K562 (cell line): ENCODE data around the gene COX4I2. TPM values are rescaled to one million over a fixed set of nuclear protein-coding genes. Genes with fewer than 3 reads are reported as not detected.

Experiments
- ATAC-seq: fragments of 200-7000 bp; cut with Tn5 transposase; 3 replicates; pipeline ENCODE4 v1.9.1; 2020; ENCODE audit warnings: moderate library complexity
- BruUV-seq: library from RNA; stranded (reverse); fragments of 400-500 nt; replicated peaks from 2 replicates; lab custom pipeline; 2021; lab: Mats Ljungman, UMichigan
- CTCF ChIA-PET: fragments of 300-600 bp; formaldehyde crosslinking; extraction: SDS; loops from one replicate; lab custom pipeline; 2021; ENCODE audit warnings: low intra/inter-chr PET ratio; lab: Yijun Ruan, JAX
- POLR2A ChIA-PET: fragments of 300-600, 350-650 bp; sonication (Branson Sonifier 250); formaldehyde crosslinking; extraction: SDS; loops from one replicate; lab custom pipeline; 2021; ENCODE audit warnings: antibody characterized with exemption, inconsistent platforms; lab: Yijun Ruan, JAX
- DNase-seq, 4 experiments: peaks; one replicate each; pipeline versions ENCODE4 v3.0.0 to v3.0.0-alpha.2; 2011 to 2018; ENCODE audit warnings: low spot score in 3 of 4, mixed read lengths in 3 of 4; ENCODE audit errors: extremely low read depth in 1 of 4
- FAIRE-seq: peaks from 2 replicates; lab custom pipeline; 2011; peaks lifted over from hg19 to GRCh38; lab: Jason Lieb, UNC
- H2AFZ ChIP-seq: 2 replicates; pipeline ENCODE4 v1.6.0; 2011; ENCODE audit warnings: low read depth, low read length, control low read depth, inconsistent platforms
- H3K27ac ChIP-seq: fragments of 200-600 bp; 3 replicates; pipeline ENCODE4 v1.8.0; 2011; ENCODE audit warnings: low read depth, mild to moderate bottlenecking, control low read depth, inconsistent platforms, low read length, moderate library complexity, mixed read lengths; ENCODE audit errors: extremely low read depth
- H3K27me3 ChIP-seq, 2 experiments: fragments of 300-600 bp in 1 of 2; 2 replicates in 1 of 2; 3 replicates in 1 of 2; pipeline versions ENCODE4 v1.6.0 to v1.8.0; 2011; ENCODE audit warnings: inconsistent platforms in 2 of 2, low read length in 2 of 2, mild to moderate bottlenecking in 1 of 2, mixed read lengths in 1 of 2, moderate library complexity in 1 of 2; ENCODE audit not compliant: control insufficient read depth in 2 of 2, insufficient read depth in 2 of 2
- H3K36me3 ChIP-seq: fragments of 300-600 bp; 3 replicates; pipeline ENCODE4 v1.8.0; 2011; ENCODE audit warnings: mild to moderate bottlenecking, low read length, inconsistent platforms; ENCODE audit not compliant: control insufficient read depth, insufficient read depth
- H3K4me1 ChIP-seq, 2 experiments: fragments of 200-600 bp in 1 of 2; replicated peaks in 1 of 2; 2 replicates in 1 of 2; 3 replicates in 1 of 2; pipeline versions ENCODE4 v1.5.1 to v1.8.0; 2011; ENCODE audit warnings: inconsistent platforms in 2 of 2, low read length in 2 of 2, mild to moderate bottlenecking in 1 of 2, mixed read lengths in 1 of 2, moderate library complexity in 1 of 2; ENCODE audit not compliant: control insufficient read depth in 2 of 2, insufficient read depth in 2 of 2
- H3K4me2 ChIP-seq: 2 replicates; pipeline ENCODE4 v1.6.1; 2011; ENCODE audit warnings: low read length, control low read depth, inconsistent platforms, mixed read lengths; ENCODE audit not compliant: insufficient read depth
- H3K4me3 ChIP-seq: fragments of 200-600 bp; sonication (generic), shearing (Covaris generic); 2 replicates; pipeline ENCODE4 v1.5.1; 2016; ENCODE audit warnings: control low read depth, inconsistent platforms
- H3K79me2 ChIP-seq: fragments of 200-600 bp; 3 replicates; pipeline ENCODE4 v1.8.0; 2011; ENCODE audit warnings: low read length, inconsistent platforms; ENCODE audit not compliant: control insufficient read depth, insufficient read depth
- H3K9ac ChIP-seq, 2 experiments: 2 replicates each; pipeline versions ENCODE4 v1.6.0 to v1.6.1; 2011; ENCODE audit warnings: low read depth in 2 of 2, low read length in 2 of 2, control low read depth in 1 of 2, inconsistent platforms in 1 of 2, mild to moderate bottlenecking in 1 of 2, mixed read lengths in 1 of 2; ENCODE audit not compliant: insufficient read depth in 1 of 2
- H3K9me1 ChIP-seq: one replicate; pipeline ENCODE4 v1.6.0; 2011; ENCODE audit warnings: inconsistent platforms, mild to moderate bottlenecking, low read length, moderate library complexity; ENCODE audit not compliant: control insufficient read depth, insufficient read depth
- H3K9me3 ChIP-seq: replicated peaks from 2 replicates; pipeline ENCODE4 v1.5.1; 2011; ENCODE audit warnings: low read depth, low read length, inconsistent platforms; ENCODE audit not compliant: control insufficient read depth, insufficient read depth
- H4K20me1 ChIP-seq: replicated peaks from 2 replicates; pipeline ENCODE4 v1.6.1; 2011; ENCODE audit warnings: low read length, inconsistent platforms, mixed read lengths; ENCODE audit not compliant: control insufficient read depth, insufficient read depth
- DNMT1 ChIP-seq: fragments of 450-650 bp; IDR thresholded peaks from 2 replicates; pipeline ENCODE4 v1.6.1; 2016; ENCODE audit warnings: antibody characterized with exemption, mild to moderate bottlenecking
- DPF2 ChIP-seq: fragments of 450-650 bp; IDR thresholded peaks from 2 replicates; pipeline ENCODE4 v1.6.1; 2016
- MAZ ChIP-seq, 2 experiments: fragments of 450-650 bp in 1 of 2; sonication (generic) in 1 of 2; formaldehyde crosslinking; IDR thresholded peaks in 1 of 2; conservative IDR thresholded peaks in 1 of 2; 2 replicates each; pipeline versions ENCODE4 v1.4.0 to v1.5.0; 2020; ENCODE audit warnings: mild to moderate bottlenecking in 1 of 2, missing genetic modification reagents in 1 of 2
- NFE2L1 ChIP-seq: fragments of 450-650 bp; IDR thresholded peaks from 2 replicates; pipeline ENCODE4 v1.6.1; 2016; ENCODE audit warnings: missing genetic modification characterization, low read depth, mild to moderate bottlenecking, missing compliant biosample characterization, moderate library complexity, borderline replicate concordance
- NR1H2 ChIP-seq: sonication (generic); formaldehyde crosslinking; IDR thresholded peaks from 2 replicates; pipeline ENCODE4 v1.4.0; 2020; ENCODE audit warnings: mild to moderate bottlenecking, missing genetic modification reagents
- TBP ChIP-seq: optimal IDR thresholded peaks from 2 replicates; pipeline ENCODE3; 2011; ENCODE audit warnings: low read depth, low read length, improper control_type of control experiment
- ZBED1 ChIP-seq: IDR thresholded peaks from 2 replicates; pipeline ENCODE4 v1.6.1; 2014
- ZC3H4 ChIP-seq: sonication (generic); formaldehyde crosslinking; IDR thresholded peaks from 2 replicates; pipeline ENCODE4 v1.9.0; 2021; ENCODE audit warnings: missing genetic modification reagents, borderline replicate concordance
- ZNF76 ChIP-seq: fragments of 250-450 bp; sonication (Bioruptor Pico); IDR thresholded peaks from 2 replicates; pipeline ENCODE4 v1.4.0; 2020; ENCODE audit warnings: mild to moderate bottlenecking, moderate library complexity, borderline replicate concordance
- WGBS: fragments of 100-300 bp; shearing (Covaris generic); methylation state at CpG from one replicate; pipeline ENCODE4 v1.1.6; 2016; ENCODE audit warnings: low coverage, mixed read lengths; ENCODE audit not compliant: insufficient coverage; ENCODE audit errors: missing lambda C conversion rate; 5-methylcytosine and 5-hydroxymethylcytosine counted together
- in situ Hi-C: fragments of 300-500 bp; cut with MboI; formaldehyde crosslinking; loops from 4 replicates; pipeline ENCODE4 v1.15.0; 2018; ENCODE audit warnings: inconsistent platforms, mixed read lengths
- intact Hi-C: fragments of 100-400 bp; cut with micrococcal nuclease; formaldehyde crosslinking; loops from 2 replicates; pipeline ENCODE4 v1.14.2; 2022
- polyA plus RNA-seq, 8 experiments: library from polyadenylated mRNA; depleted of rRNA in 4 of 8; stranded (reverse) in 5 of 8; unstranded in 3 of 8; fragments of >200 nt; fragmentation: Nextera tagmentation in 2 of 8; fragmentation: Illumina TruSeq in 1 of 8; extraction: Ambion mirVana in 2 of 8; extraction: Trizol in 1 of 8; gene quantifications; 2 replicates each; pipeline versions ENCODE4 v1.2.1 to v1.2.3, GENCODE V29; 2011 to 2014; ENCODE audit warnings: inconsistent platforms in 1 of 8, missing spikeins in 1 of 8
- total RNA-seq, 7 experiments: library from RNA; depleted of rRNA in 6 of 7; stranded (reverse); fragments of >200 nt in 6 of 7; fragmentation: Illumina TruSeq in 2 of 7; extraction: Trizol in 2 of 7; gene quantifications; 2 replicates each; pipeline versions ENCODE4 v1.2.1 to v1.2.3, GENCODE V29; 2011 to 2021; ENCODE audit warnings: low replicate concordance in 1 of 7
- TF ChIP-seq, protein P1 (sequence below): fragments of 450-650 bp; IDR thresholded peaks from 2 replicates; pipeline ENCODE4 v1.7.1; 2018; ENCODE audit warnings: mild to moderate bottlenecking, low read depth; ENCODE audit not compliant: partially characterized antibody
- TF ChIP-seq, protein P2 (sequence below): fragments of 450-650 bp; IDR thresholded peaks from 2 replicates; pipeline ENCODE4 v1.6.1; 2017; ENCODE audit warnings: antibody characterized with exemption
- TF ChIP-seq, protein P3 (sequence below): fragments of 200-800 bp; sonication (Bioruptor generic); IDR thresholded peaks from 2 replicates; pipeline ENCODE4 v1.6.1; 2017; ENCODE audit warnings: missing genetic modification characterization, missing compliant biosample characterization

COX4I2 gene
- total and polyA plus RNA-seq, 9 of the 15 experiments (the other 6 are each of a cell fraction or from before 2014, with no cell fraction given), result not detected

DNA sequence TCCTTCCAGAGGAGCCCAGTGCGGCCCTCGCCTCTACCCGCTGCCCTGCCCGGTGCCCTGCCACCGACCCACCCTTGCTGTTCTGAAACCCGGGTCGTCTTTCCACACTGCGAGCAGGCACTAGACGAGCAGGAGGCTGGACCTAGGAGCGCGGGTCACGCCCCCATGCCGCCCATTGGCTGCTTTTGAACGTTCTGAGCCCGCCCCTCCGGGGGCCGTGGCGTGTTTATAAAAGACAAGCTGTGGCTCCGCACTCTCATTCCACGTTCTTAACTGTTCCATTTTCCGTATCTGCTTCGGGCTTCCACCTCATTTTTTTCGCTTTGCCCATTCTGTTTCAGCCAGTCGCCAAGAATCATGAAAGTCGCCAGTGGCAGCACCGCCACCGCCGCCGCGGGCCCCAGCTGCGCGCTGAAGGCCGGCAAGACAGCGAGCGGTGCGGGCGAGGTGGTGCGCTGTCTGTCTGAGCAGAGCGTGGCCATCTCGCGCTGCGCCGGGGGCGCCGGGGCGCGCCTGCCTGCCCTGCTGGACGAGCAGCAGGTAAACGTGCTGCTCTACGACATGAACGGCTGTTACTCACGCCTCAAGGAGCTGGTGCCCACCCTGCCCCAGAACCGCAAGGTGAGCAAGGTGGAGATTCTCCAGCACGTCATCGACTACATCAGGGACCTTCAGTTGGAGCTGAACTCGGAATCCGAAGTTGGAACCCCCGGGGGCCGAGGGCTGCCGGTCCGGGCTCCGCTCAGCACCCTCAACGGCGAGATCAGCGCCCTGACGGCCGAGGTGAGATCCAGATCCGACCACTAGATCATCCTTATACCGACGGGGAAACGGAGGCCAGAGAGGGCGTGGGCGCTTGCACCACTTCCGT is 32.4 kb upstream of the COX4I2 start, which contains the start of gene ID1:
ID1 (plus strand) TSS at position 259 of the 871 bp plus-strand sequence; CDS start at position 358, 99 bp downstream.
- H2AFZ ChIP-seq, result peak within 1 kb of the TSS; percentile 91
- no peaks in the 10 kb centered on the region for H3K27me3 ChIP-seq
- H3K4me1 ChIP-seq, result peaks cover 28 to 56% of the 10 kb centered on the region in 2 experiments; a peak in 4 of 5 replicates
- DNase-seq, result peak; percentile 91 to 98 (median 94)
- H3K4me2 ChIP-seq, result peak within 1 kb of the TSS; percentile 98
- peak within 1 kb of the TSS; percentile 85 for H3K27ac ChIP-seq
- in situ Hi-C loops, result no loop called here
- peak; percentile 94 for FAIRE-seq
- BruUV-seq, result TSS peak; percentile 93
- H3K4me3 ChIP-seq, result peak within 1 kb of the TSS; percentile 94
- peaks cover 35% of the 10 kb centered on the region for H3K79me2 ChIP-seq
- peak within 1 kb of the TSS; percentile 88 to 99 for H3K9ac ChIP-seq
- H3K9me1 ChIP-seq, result no peaks in the 10 kb centered on the region
- no peaks in the 10 kb centered on the region; the same call in 1 of the 2 replicates for H4K20me1 ChIP-seq
- intact Hi-C loops, result loop anchor here (1.0 kb wide), 1 partner anchor 32 kb away; no protein-coding TSS in a partner anchor
- no peaks in the 10 kb centered on the region for H3K9me3 ChIP-seq
- peaks cover 14% of the 10 kb centered on the region; the same call in 1 of the 3 replicates for H3K36me3 ChIP-seq
- peak; percentile 81 for ATAC-seq
- WGBS, result under 1% methylated on average over 66 of the region's 74 CpGs
- CTCF ChIA-PET, result interaction anchor here (0.7 to 1.2 kb wide), 3 partner anchors 32 to 60 kb away, joined by 3 read pairs; no protein-coding TSS in a partner anchor
- POLR2A ChIA-PET, result interaction anchor here (0.5 to 7.6 kb wide), 32 partner anchors 8 to 134 kb away, joined by 3 to 107 read pairs (median 5); partner anchors contain the start of genes BCL2L1, HM13 and TPX2
- TF ChIP-seq ZC3H4, result peak; percentile 95; the same call in 1 of the 2 replicates
- TF ChIP-seq NR1H2 (CRISPR knock-in tag), result no peak
- TF ChIP-seq ZNF76 (CRISPR knock-in tag), result no peak
- peak; percentile 70; the same call in 1 of the 2 replicates for TF ChIP-seq ZBED1
- TF ChIP-seq, protein P1, sequence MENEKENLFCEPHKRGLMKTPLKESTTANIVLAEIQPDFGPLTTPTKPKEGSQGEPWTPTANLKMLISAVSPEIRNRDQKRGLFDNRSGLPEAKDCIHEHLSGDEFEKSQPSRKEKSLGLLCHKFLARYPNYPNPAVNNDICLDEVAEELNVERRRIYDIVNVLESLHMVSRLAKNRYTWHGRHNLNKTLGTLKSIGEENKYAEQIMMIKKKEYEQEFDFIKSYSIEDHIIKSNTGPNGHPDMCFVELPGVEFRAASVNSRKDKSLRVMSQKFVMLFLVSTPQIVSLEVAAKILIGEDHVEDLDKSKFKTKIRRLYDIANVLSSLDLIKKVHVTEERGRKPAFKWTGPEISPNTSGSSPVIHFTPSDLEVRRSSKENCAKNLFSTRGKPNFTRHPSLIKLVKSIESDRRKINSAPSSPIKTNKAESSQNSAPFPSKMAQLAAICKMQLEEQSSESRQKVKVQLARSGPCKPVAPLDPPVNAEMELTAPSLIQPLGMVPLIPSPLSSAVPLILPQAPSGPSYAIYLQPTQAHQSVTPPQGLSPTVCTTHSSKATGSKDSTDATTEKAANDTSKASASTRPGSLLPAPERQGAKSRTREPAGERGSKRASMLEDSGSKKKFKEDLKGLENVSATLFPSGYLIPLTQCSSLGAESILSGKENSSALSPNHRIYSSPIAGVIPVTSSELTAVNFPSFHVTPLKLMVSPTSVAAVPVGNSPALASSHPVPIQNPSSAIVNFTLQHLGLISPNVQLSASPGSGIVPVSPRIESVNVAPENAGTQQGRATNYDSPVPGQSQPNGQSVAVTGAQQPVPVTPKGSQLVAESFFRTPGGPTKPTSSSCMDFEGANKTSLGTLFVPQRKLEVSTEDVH, result no peak
- TF ChIP-seq TBP, result peak; percentile 99
- TF ChIP-seq NFE2L1 (tag), result no peak
- no peak; the same call in 1 of the 2 replicates for TF ChIP-seq DPF2
- TF ChIP-seq DNMT1, result 0 out of 2 replicates have a peak, but pooled peaks have one; percentile 50
- peak; percentile 70 to 85; a peak in 3 of 4 replicates for TF ChIP-seq MAZ (CRISPR knock-in tag; conservative IDR thresholded peaks at IDR 0.05 in 1 of 2, IDR thresholded peaks at IDR 0.05 in 1 of 2)
- TF ChIP-seq, protein P2, sequence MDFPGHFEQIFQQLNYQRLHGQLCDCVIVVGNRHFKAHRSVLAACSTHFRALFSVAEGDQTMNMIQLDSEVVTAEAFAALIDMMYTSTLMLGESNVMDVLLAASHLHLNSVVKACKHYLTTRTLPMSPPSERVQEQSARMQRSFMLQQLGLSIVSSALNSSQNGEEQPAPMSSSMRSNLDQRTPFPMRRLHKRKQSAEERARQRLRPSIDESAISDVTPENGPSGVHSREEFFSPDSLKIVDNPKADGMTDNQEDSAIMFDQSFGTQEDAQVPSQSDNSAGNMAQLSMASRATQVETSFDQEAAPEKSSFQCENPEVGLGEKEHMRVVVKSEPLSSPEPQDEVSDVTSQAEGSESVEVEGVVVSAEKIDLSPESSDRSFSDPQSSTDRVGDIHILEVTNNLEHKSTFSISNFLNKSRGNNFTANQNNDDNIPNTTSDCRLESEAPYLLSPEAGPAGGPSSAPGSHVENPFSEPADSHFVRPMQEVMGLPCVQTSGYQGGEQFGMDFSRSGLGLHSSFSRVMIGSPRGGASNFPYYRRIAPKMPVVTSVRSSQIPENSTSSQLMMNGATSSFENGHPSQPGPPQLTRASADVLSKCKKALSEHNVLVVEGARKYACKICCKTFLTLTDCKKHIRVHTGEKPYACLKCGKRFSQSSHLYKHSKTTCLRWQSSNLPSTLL, result no peak
- TF ChIP-seq, protein P3, sequence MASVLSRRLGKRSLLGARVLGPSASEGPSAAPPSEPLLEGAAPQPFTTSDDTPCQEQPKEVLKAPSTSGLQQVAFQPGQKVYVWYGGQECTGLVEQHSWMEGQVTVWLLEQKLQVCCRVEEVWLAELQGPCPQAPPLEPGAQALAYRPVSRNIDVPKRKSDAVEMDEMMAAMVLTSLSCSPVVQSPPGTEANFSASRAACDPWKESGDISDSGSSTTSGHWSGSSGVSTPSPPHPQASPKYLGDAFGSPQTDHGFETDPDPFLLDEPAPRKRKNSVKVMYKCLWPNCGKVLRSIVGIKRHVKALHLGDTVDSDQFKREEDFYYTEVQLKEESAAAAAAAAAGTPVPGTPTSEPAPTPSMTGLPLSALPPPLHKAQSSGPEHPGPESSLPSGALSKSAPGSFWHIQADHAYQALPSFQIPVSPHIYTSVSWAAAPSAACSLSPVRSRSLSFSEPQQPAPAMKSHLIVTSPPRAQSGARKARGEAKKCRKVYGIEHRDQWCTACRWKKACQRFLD, result no peak
